Nephron progenitor cell (in vitro differentiated cells): ENCODE results near the gene KY.

Experiments
- DNase-seq: peaks from one replicate; pipeline ENCODE4 v3.0.0; 2021
- H3K27ac Mint-ChIP-seq: 2 replicates; pipeline ENCODE4 v1.8.0; 2021; ENCODE audit warnings: mild to moderate bottlenecking, moderate library complexity, mixed read lengths
- H3K27me3 Mint-ChIP-seq: 2 replicates; pipeline ENCODE4 v1.8.0; 2021; ENCODE audit warnings: mild to moderate bottlenecking, low read depth, mixed read lengths; ENCODE audit not compliant: poor library complexity
- H3K36me3 Mint-ChIP-seq: 2 replicates; pipeline ENCODE4 v1.8.0; 2021; ENCODE audit warnings: low read depth, mixed read lengths
- H3K4me1 Mint-ChIP-seq: 2 replicates; pipeline ENCODE4 v1.8.0; 2021; ENCODE audit warnings: mixed read lengths
- H3K4me3 Mint-ChIP-seq: 2 replicates; pipeline ENCODE4 v1.8.0; 2021; ENCODE audit warnings: mild to moderate bottlenecking, moderate library complexity, mixed read lengths
- H3K9me3 Mint-ChIP-seq: 2 replicates; pipeline ENCODE4 v1.8.0; 2021; ENCODE audit warnings: mild to moderate bottlenecking, moderate library complexity, mixed read lengths
- CTCF ChIP-seq: fragments of 200-600 bp; sonication (generic); IDR thresholded peaks from 2 replicates; pipeline ENCODE4 v1.5.0; 2021; ENCODE audit warnings: antibody characterized with exemption

KY gene

GRCh38 chr3:134677196-134677986, 26.6 kb upstream of the KY start:
- peak; percentile 56 for TF ChIP-seq CTCF
- no peak overlapping the region for H3K27ac Mint-ChIP-seq
- H3K36me3 Mint-ChIP-seq = no peaks in the 10 kb centered on the region
- H3K4me3 Mint-ChIP-seq = no peak overlapping the region
- peaks cover 27% of the 10 kb centered on the region for H3K27me3 Mint-ChIP-seq
- peaks cover 13% of the 10 kb centered on the region for H3K4me1 Mint-ChIP-seq
- peaks cover 38% of the 10 kb centered on the region for H3K9me3 Mint-ChIP-seq
- DNase-seq = peak; percentile 38

- no peaks in the 10 kb centered on the region for H3K4me1 Mint-ChIP-seq
- DNase-seq = no peak
- peaks cover 38% of the 10 kb centered on the region for H3K9me3 Mint-ChIP-seq
- no peak for TF ChIP-seq CTCF
- H3K4me3 Mint-ChIP-seq = no peak overlapping the region
- peaks cover 34% of the 10 kb centered on the region for H3K27me3 Mint-ChIP-seq
- H3K27ac Mint-ChIP-seq = no peak overlapping the region
- H3K36me3 Mint-ChIP-seq = no peaks in the 10 kb centered on the region
Measured at GRCh38 chr3:134675726-134676256, 25.0 kb upstream of the KY start.

- no peaks in the 10 kb centered on the region for H3K4me1 Mint-ChIP-seq
- H3K27ac Mint-ChIP-seq = no peak overlapping the region
- H3K9me3 Mint-ChIP-seq = peaks cover 38% of the 10 kb centered on the region
- peaks cover 46% of the 10 kb centered on the region for H3K27me3 Mint-ChIP-seq
- no peak for DNase-seq
- no peak overlapping the region for H3K4me3 Mint-ChIP-seq
- TF ChIP-seq CTCF = no peak
- no peaks in the 10 kb centered on the region for H3K36me3 Mint-ChIP-seq
Measured at GRCh38 chr3:134672571-134672970, 21.7 kb upstream of the KY start.

- peaks cover 42% of the 10 kb centered on the region for H3K27me3 Mint-ChIP-seq
- DNase-seq = no peak
- H3K36me3 Mint-ChIP-seq = no peaks in the 10 kb centered on the region
- no peak overlapping the region for H3K27ac Mint-ChIP-seq
- H3K9me3 Mint-ChIP-seq = peaks cover 4% of the 10 kb centered on the region
- no peak for TF ChIP-seq CTCF
- H3K4me1 Mint-ChIP-seq = peaks cover 19% of the 10 kb centered on the region
- H3K4me3 Mint-ChIP-seq = no peak overlapping the region
Measured at GRCh38 chr3:134667956-134668355, 17.1 kb upstream of the KY start.

- no peak for TF ChIP-seq CTCF
- Mint-ChIP-seq H3K4me3 (no peak overlapping the region), H3K27ac (no peak overlapping the region), H3K36me3 (no peaks in the 10 kb centered on the region), H3K9me3 (no peaks in the 10 kb centered on the region), H3K4me1 (peaks cover 19% of the 10 kb centered on the region), H3K27me3 (peaks cover 40% of the 10 kb centered on the region)
- no peak for DNase-seq
Measured at GRCh38 chr3:134667406-134667805, 16.6 kb upstream of the KY start.

GRCh38 chr3:134666885-134667284, 16.1 kb upstream of the KY start:
- Mint-ChIP-seq H3K4me1 (peaks cover 19% of the 10 kb centered on the region), H3K36me3 (no peaks in the 10 kb centered on the region), H3K27me3 (peaks cover 39% of the 10 kb centered on the region), H3K27ac (no peak overlapping the region), H3K4me3 (no peak overlapping the region), H3K9me3 (no peaks in the 10 kb centered on the region)
- TF ChIP-seq CTCF = no peak
- no peak for DNase-seq
